Dedifferentiated amniotic fluid mesenchymal stem cell (primary cell): ENCODE data around the gene HSD11B1.
A peak's percentile ranks its signal among the peaks of the same experiment; 100 is the strongest.

Experiments used
- DNase-seq: peaks from one replicate; pipeline ENCODE4 v3.0.0-alpha.2; 2016; ENCODE audit errors: extremely low spot score

Gene HSD11B1

GRCh38 chr1:209727286-209727685 lies 22.6 kb downstream of the HSD11B1 start:
- DNase-seq: no peak

DNA sequence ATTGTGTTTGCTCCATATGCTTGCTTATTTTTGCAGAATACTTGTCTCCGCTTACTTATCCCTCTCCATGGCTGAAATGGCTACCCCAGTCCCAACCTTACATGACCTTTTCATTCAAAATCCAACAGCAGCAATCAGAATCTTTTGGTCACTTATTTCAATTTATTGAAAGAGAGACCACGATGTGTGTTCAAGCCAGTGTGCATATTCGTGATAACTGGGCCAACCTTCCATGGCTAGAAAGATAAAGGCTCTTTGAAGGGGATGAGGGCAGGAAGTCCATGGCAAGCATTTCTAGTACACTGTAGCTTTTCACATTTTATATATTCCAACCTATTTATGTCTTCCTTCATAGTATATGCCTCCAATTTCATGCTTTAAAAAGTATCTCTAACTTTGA lies 23.1 kb downstream of the HSD11B1 start:
- DNase-seq: no peak

DNA sequence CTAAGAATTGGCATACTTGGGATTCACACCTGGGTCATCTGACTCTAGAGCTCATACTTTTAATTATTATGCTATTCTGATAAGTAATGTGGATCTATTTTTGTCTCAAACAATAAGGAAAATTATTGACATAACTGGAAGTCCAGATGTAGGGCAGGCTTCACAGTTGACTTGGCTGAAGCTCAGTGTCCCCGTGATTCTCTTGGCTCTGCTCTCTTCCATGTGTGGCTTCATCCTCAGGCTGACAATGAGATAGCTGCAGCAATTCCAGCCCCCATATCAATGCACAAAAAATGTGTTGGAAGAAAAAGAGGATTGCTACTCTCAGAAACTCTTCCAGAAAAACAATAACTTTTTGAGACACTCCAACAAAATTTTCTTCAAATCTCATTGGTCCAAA lies 23.8 kb downstream of the HSD11B1 start:
- no peak for DNase-seq

DNA sequence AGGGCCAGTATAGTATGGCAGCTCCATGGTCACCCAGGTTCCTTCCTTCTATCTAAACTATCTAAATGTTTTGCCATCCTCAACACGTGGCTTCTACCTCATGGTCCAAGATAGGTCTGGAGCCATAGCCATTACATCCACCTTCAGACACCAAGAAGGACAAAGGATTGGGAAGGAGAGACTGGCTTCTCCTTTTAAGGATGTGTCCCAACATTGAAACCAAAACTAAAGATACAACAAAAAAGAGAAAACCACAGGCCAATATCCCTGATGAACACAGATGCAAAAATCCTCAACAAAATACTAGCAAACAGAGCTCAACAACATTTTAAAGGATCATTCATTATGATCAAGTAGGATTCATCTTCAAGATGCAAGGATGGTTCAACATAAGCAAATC lies 24.8 kb downstream of the HSD11B1 start:
- no peak for DNase-seq

- no peak for DNase-seq
Observed at GRCh38 chr1:209732725-209733124, 28.1 kb downstream of the HSD11B1 start.

GRCh38 chr1:209733409-209734192 lies 29.0 kb downstream of the HSD11B1 start:
- DNase-seq: no peak

- no peak for DNase-seq
Observed at GRCh38 chr1:209736490-209737117, 32.0 kb downstream of the HSD11B1 start.

DNA sequence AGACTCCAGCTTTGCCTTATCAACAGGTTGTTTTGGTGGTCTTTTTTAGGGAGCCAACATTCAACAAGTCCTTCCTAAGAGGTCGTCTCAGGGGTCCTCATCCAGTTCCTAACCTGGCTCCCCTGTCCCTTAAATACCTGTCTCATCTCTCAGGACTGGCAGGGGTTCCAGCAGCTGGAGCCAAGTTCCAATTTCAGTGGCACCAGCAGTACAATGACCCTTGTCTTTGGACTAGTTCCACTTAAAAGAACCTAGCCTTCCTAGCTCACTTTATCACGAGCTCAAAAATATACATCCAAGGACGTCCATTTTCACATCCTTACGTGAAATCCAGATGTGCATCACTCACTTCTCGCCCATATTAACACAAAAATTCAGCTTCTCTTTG lies 32.5 kb downstream of the HSD11B1 start:
- DNase-seq: no peak

DNA sequence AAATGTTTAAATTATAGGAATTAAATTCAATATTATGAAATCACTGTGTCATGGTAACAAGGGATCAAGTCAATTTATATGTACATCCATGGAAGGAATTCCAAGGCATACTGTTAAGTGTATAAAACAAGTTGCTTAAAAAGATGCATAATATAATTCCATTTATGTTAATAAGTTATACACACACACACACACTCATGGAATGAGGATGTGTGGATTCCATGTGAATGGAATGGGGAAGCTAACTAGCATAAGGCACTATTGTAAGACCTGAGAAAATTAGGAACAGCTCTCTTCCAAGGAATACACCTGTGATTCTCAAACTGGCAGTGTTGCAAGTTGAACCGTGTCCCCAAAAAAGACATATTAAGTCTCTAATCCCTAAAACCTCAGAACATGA lies 33.6 kb downstream of the HSD11B1 start:
- no peak for DNase-seq

- no peak for DNase-seq
Observed at GRCh38 chr1:209741193-209741592, 36.5 kb downstream of the HSD11B1 start.

DNA sequence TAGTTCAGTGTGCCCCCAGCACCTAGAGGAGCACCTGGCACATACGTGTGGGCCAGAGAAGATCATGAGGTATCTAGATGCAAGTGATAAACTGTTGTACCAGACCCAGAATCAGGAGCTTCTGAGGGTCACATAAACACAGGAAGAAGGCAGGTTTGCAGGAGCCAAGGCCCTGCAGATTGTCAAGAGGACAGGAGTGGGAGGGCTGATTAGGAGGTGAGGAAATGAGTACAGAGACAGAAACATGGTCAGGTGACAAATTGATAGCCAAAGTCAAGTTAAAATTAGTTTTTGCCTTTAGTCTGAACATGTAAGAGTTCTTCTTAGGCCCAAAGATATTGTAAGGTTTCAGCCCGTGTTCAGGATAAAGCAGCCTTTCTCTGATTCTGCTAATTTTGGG lies 37.2 kb downstream of the HSD11B1 start:
- no peak for DNase-seq

- peak; percentile 25 for DNase-seq
Observed at GRCh38 chr1:209742409-209743144, 37.9 kb downstream of the HSD11B1 start.

GRCh38 chr1:209743145-209743482 lies 38.5 kb downstream of the HSD11B1 start:
- DNase-seq: no peak

- no peak for DNase-seq
Observed at GRCh38 chr1:209746451-209747165, 42.0 kb downstream of the HSD11B1 start.

GRCh38 chr1:209747580-209748262 lies 43.1 kb downstream of the HSD11B1 start:
- DNase-seq: peak; percentile 72

GRCh38 chr1:209748620-209749019 lies 44.0 kb downstream of the HSD11B1 start:
- no peak for DNase-seq

DNA sequence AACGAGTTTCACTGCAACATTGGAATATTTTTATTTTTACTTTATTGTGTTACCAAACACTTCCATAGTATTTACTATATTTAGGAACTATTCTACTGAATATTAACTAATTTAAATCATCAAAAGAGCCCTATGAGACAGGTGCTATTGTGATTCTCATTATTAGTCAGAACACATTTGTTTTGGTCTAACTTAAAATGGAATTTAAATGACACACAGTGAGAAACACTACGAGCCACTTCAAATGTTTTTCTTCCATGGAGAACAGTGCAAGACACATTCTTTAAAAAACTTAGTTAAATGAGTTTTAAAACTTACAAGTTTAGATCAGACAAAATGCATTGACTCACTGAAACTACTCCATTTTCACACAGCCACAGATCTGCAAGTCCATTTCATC lies 44.6 kb downstream of the HSD11B1 start:
- DNase-seq: no peak

DNA sequence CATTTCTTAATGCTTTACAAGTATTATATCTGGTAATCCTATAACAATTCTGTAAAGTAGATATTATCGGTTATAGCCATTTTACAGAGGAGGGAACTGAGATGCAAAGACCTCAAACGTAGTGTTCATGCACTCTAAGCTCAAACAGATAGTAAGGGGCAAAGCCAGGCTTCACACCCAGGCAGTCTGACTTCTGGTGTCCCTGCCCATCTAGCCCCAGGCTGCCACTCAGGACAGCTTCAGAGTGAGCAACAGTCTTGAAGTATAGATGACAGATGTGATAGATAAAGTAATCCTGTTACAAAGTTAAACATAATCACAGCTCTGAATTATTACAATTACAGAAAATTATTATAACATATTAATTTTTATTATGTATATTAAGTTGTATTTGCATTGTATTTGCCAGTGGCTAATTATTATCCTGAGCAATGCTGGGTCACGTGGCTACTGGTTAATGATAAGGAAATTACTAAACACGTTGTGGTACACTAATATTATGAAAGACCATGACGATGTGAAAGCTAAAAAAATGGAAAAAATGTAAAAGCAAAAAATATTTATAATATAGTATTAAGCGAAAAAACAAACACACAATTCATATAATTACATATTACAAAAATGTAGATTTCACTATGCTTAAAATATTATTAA lies 45.2 kb downstream of the HSD11B1 start:
- DNase-seq: no peak

- DNase-seq: no peak
Observed at GRCh38 chr1:209751627-209752231, 47.1 kb downstream of the HSD11B1 start.

GRCh38 chr1:209752890-209753289 lies 48.2 kb downstream of the HSD11B1 start:
- no peak for DNase-seq

DNA sequence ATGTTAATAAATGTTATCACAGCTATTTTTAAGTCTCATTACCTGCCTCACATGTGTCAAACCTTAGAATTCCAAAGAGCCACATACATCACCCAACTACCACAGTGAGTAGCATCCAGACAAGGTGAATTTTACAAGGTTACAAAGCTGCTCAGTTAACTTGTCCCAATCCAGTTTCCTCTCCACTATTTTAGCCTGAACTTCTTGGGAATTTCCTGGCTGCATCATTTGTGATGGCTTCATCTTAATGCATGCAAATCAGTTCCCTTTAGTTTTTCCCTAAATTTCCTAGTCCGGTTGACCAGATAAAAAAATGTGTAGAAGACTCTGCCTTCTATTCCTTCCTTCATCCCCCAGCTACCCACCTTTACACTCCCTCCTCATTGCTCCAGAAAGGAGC lies 50.6 kb downstream of the HSD11B1 start:
- no peak for DNase-seq
